ENCODE measurements around the gene LRRC74B. TPM values are rescaled to one million over a fixed set of nuclear protein-coding genes. Genes with fewer than 3 reads are reported as not detected.
"Not testable (repeated sequence)": the region's sequence is repeated elsewhere in the genome, so short reads cannot be mapped to it uniquely, and the experiment has no call there.

The LRRC74B gene
- total RNA-seq, 1 experiment from 2014 or later: not detected

DNA sequence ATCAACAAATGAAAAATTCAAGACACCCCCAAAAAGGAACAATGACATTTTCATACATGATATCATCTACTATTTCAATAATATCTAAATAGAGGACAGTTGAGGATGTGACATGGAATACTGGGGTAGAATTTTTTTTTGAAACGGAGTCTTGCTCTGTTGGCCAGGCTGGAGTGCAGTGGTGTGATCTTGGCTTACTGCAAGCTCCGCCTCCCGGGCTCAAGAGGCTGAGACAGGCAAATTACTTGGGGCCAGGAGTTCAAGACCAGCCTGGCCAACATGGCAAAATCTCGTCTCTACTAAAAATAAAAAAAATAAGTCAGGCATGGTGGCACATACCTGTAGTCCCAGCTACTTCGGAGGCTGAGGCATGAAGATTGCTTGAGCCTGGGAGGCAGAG lies 41.4 kb downstream of the LRRC74B start:
- no peak for DNase-seq
- no peaks in the 10 kb centered on the region for H3K9me3 Mint-ChIP-seq (ENCODE audit: low read depth, unreplicated experiment)
- H3K4me1 Mint-ChIP-seq (ENCODE audit: low read depth, unreplicated experiment): no peaks in the 10 kb centered on the region
- TF ChIP-seq CTCF (IDR thresholded peaks at IDR 0.05; ENCODE audit: unreplicated experiment): no peak
- H3K27ac Mint-ChIP-seq (ENCODE audit: unreplicated experiment): no peak overlapping the region
- intact Hi-C loops (cut with micrococcal nuclease; ENCODE audit: unreplicated experiment): no loop called here
- peaks cover 12% of the 10 kb centered on the region for H3K27me3 Mint-ChIP-seq (ENCODE audit: unreplicated experiment)
- no TSS peak for BruUV-seq (replicated peaks)
- H3K36me3 Mint-ChIP-seq (ENCODE audit: insufficient read depth, unreplicated experiment): no peaks in the 10 kb centered on the region
- CTCF ChIA-PET: no interaction called here
- H3K4me3 Mint-ChIP-seq (ENCODE audit: low read depth, unreplicated experiment): no peak overlapping the region

GRCh38 chr22:21087926-21088325 lies 42.2 kb downstream of the LRRC74B start:
- BruUV-seq (replicated peaks); H3K36me3 Mint-ChIP-seq (ENCODE audit: insufficient read depth, unreplicated experiment); H3K4me3 Mint-ChIP-seq (ENCODE audit: low read depth, unreplicated experiment); H3K4me1 Mint-ChIP-seq (ENCODE audit: low read depth, unreplicated experiment); H3K27ac Mint-ChIP-seq (ENCODE audit: unreplicated experiment); CTCF ChIA-PET; DNase-seq; H3K9me3 Mint-ChIP-seq (ENCODE audit: low read depth, unreplicated experiment); intact Hi-C loops (cut with micrococcal nuclease; ENCODE audit: unreplicated experiment): not testable (repeated sequence)
- H3K27me3 Mint-ChIP-seq (ENCODE audit: unreplicated experiment): peaks cover 12% of the 10 kb centered on the region

GRCh38 chr22:21091220-21091619 lies 45.5 kb downstream of the LRRC74B start:
- intact Hi-C loops (cut with micrococcal nuclease; ENCODE audit: unreplicated experiment); H3K4me1 Mint-ChIP-seq (ENCODE audit: low read depth, unreplicated experiment); DNase-seq; H3K9me3 Mint-ChIP-seq (ENCODE audit: low read depth, unreplicated experiment); H3K27ac Mint-ChIP-seq (ENCODE audit: unreplicated experiment); H3K36me3 Mint-ChIP-seq (ENCODE audit: insufficient read depth, unreplicated experiment); BruUV-seq (replicated peaks); H3K4me3 Mint-ChIP-seq (ENCODE audit: low read depth, unreplicated experiment): not testable (repeated sequence)
- H3K27me3 Mint-ChIP-seq (ENCODE audit: unreplicated experiment): peaks cover 27% of the 10 kb centered on the region
- CTCF ChIA-PET: interaction anchor here (0.9 kb wide), 1 partner anchor 10 kb away, joined by 3 read pairs; no protein-coding TSS in a partner anchor

DNA sequence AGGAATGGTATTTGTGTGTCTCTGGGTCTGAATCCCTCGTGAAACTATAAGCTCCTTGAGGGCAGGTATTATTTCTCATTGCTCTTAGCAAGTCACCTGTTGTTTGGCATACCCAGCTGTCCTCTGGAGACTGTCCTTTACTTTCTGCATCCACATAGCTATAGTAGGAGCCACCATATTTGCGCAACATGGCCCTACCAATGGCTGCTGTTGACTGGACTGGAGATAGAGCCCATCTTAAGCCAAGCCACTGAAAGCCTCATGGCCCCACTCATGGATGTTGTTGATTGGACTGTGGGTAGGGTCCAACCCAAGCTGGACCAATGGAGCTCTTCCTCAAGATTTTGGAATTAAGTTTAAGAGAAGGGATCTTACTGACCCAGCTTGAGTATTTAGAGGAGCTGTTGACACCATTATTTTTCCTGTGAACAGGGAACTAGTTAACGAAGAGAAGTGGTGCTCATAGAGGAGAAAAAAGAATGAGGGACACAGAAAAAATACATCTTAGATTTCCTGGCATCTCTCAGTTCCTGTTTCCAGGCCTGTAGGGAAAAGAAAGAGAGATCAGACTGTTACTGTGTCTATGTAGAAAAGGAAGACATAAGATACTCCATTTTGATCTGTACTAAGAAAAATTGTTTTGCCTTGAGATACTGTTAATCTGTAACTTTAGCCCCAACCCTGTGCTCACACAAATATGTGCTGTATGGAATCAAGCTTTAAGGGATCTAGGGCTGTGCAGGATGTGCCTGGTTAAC lies 47.2 kb downstream of the LRRC74B start:
- Mint-ChIP-seq H3K4me1 (ENCODE audit: low read depth, unreplicated experiment) (no peaks in the 10 kb centered on the region), H3K4me3 (ENCODE audit: low read depth, unreplicated experiment) (no peak overlapping the region), H3K27me3 (ENCODE audit: unreplicated experiment) (peaks cover 30% of the 10 kb centered on the region), H3K9me3 (ENCODE audit: low read depth, unreplicated experiment) (no peaks in the 10 kb centered on the region), H3K27ac (ENCODE audit: unreplicated experiment) (no peak overlapping the region), H3K36me3 (ENCODE audit: insufficient read depth, unreplicated experiment) (no peaks in the 10 kb centered on the region)
- BruUV-seq (replicated peaks): no TSS peak
- no peak for TF ChIP-seq CTCF (IDR thresholded peaks at IDR 0.05; ENCODE audit: unreplicated experiment)
- intact Hi-C loops (cut with micrococcal nuclease; ENCODE audit: unreplicated experiment): no loop called here
- CTCF ChIA-PET: no interaction called here
- no peak for DNase-seq

DNA sequence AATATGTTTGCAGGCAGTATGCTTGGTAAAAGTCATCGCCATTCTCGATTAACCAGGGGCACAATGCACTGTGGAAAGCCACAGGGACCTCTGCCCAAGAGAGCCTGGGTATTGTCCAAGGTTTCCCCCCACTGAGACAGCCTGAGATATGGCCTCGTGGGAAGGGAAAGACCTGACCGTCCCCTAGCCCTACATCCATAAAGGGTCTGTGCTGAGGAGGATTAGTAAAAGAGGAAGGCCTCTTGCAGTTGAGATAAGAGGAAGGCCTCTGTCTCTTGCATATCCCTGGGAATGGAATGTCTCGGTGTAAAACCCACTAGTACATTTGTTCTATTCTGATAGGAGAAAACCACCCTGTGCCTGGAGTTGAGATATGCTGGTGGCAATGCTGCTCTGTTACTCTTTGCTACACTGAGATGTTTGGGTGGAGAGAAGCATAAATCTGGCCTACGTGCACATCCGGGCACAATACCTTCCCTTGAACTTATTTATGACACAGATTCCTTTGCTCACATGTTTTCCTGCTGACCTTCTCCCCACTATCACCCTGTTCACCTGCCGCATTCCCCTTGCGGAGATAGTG lies 47.9 kb downstream of the LRRC74B start:
- BruUV-seq (replicated peaks); CTCF ChIA-PET; H3K27ac Mint-ChIP-seq (ENCODE audit: unreplicated experiment): not testable (repeated sequence)

More for the DNA sequence above, 47.9 kb downstream of the LRRC74B start:
- H3K4me3 Mint-ChIP-seq (ENCODE audit: low read depth, unreplicated experiment); intact Hi-C loops (cut with micrococcal nuclease; ENCODE audit: unreplicated experiment); H3K36me3 Mint-ChIP-seq (ENCODE audit: insufficient read depth, unreplicated experiment); DNase-seq; H3K4me1 Mint-ChIP-seq (ENCODE audit: low read depth, unreplicated experiment); H3K9me3 Mint-ChIP-seq (ENCODE audit: low read depth, unreplicated experiment): not testable (repeated sequence)
- peaks cover 36% of the 10 kb centered on the region for H3K27me3 Mint-ChIP-seq (ENCODE audit: unreplicated experiment)

Data from Calu3 (cell line).